Prostate gland (tissue), 2 donors: Measurements from ENCODE around the gene EEF1B2.

Source experiments
- CTCF ChIP-seq, 4 experiments: fragments of 200-600 bp in 2 of 4; fragments of 450-650 bp in 2 of 4; sonication (generic) in 2 of 4; IDR thresholded peaks; 1 replicate in 3 of 4; 2 replicates in 1 of 4; pipeline ENCODE4 v1.5.1; 2016 to 2019; ENCODE audit warnings: antibody characterized with exemption in 4 of 4, mild to moderate bottlenecking in 2 of 4, moderate library complexity in 2 of 4
- POLR2A ChIP-seq: fragments of 450-650 bp; IDR thresholded peaks from one replicate; pipeline ENCODE4 v1.6.1; 2016; ENCODE audit warnings: antibody characterized with exemption, mild to moderate bottlenecking
- POLR2AphosphoS5 ChIP-seq: sonication (generic); formaldehyde crosslinking; IDR thresholded peaks from one replicate; pipeline ENCODE4 v1.6.1; 2017; ENCODE audit warnings: antibody characterized with exemption

DNA sequence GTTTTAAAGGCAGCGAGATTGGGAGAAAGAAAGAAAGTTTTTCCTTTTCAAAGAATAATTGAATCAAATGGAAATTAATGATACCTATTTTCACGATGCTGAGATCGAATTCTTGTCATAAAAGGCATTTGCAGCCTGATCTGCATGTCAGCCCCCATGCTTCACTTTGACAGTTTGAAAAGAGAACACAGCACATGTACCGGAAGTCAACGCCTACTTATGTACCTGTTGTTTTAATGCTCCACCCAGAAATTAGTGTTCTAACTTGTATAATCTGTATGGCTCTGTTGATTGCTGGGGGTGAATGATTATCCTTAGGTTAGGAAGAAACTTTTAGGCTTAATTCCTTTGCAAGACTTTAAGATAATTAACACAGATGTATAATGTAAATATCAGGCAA, 31.0 kb downstream of the EEF1B2 start:
- TF ChIP-seq CTCF (IDR thresholded peaks at IDR 0.05) (no peak), POLR2A (no peak), POLR2AphosphoS5 (no peak)
